Lower leg skin (tissue), 3 donors: ENCODE data around the gene FPGT.

Source experiments
- POLR2A ChIP-seq, 2 donors: fragments of 450-650 bp; IDR thresholded peaks; one replicate each; pipeline ENCODE4 v1.6.1; 2016 to 2017; ENCODE audit warnings: antibody characterized with exemption in 2 of 2, mild to moderate bottlenecking in 1 of 2, moderate library complexity in 1 of 2
- TF ChIP-seq, protein P1 (sequence below), 3 donors: fragments of 450-650 bp; IDR thresholded peaks; one replicate each; pipeline ENCODE4 v1.5.1; 2016; ENCODE audit warnings: antibody characterized with exemption in 3 of 3, mild to moderate bottlenecking in 3 of 3, moderate library complexity in 2 of 3

DNA sequence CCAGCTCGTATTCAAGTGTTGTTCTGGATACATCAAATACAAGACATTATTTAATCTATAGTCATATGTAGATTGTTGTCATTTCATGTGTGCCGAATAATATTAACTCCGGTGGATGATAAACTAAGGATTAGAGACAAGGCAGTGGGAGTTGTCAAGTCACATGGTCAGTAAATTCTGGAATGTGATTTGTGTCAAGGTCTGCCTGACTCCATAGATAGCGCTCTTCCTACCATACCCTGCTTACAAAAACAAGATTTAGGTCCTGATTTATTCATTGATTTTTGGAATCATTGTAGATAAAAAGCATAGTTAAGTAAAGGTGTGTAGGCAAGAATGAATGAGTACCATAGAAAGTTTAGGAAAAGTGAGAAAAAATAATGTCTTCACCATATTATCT is 39.7 kb downstream of the FPGT start:
- TF ChIP-seq, protein P1, sequence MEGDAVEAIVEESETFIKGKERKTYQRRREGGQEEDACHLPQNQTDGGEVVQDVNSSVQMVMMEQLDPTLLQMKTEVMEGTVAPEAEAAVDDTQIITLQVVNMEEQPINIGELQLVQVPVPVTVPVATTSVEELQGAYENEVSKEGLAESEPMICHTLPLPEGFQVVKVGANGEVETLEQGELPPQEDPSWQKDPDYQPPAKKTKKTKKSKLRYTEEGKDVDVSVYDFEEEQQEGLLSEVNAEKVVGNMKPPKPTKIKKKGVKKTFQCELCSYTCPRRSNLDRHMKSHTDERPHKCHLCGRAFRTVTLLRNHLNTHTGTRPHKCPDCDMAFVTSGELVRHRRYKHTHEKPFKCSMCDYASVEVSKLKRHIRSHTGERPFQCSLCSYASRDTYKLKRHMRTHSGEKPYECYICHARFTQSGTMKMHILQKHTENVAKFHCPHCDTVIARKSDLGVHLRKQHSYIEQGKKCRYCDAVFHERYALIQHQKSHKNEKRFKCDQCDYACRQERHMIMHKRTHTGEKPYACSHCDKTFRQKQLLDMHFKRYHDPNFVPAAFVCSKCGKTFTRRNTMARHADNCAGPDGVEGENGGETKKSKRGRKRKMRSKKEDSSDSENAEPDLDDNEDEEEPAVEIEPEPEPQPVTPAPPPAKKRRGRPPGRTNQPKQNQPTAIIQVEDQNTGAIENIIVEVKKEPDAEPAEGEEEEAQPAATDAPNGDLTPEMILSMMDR (IDR thresholded peaks at IDR 0.05), result no peak
- no peak for TF ChIP-seq POLR2A (IDR thresholded peaks at IDR 0.05)
